ENCODE data around the gene SLC16A9.

SLC16A9 gene

GRCh38 chr10:59752278-59752940, 42.8 kb upstream of the SLC16A9 start:
- WGBS: 64% methylated on average over 2 of the region's 2 CpGs
- Histone ChIP-seq H3K9ac (ENCODE audit: low read length) (no peak overlapping the region), H2AK5ac (ENCODE audit: low read length, severe bottlenecking) (no peak overlapping the region), H3K4ac (ENCODE audit: low read depth in 1 of 2, low read length in 2 of 2) (no peak overlapping the region), H3K4me1 (ENCODE audit: control insufficient read depth, insufficient read depth, low read depth, low read length) (no peaks in the 10 kb centered on the region), H4K91ac (ENCODE audit: low read length) (no peak overlapping the region), H3K79me1 (replicated peaks; ENCODE audit: low read length, poor library complexity, severe bottlenecking) (no peaks in the 10 kb centered on the region), H3K14ac (ENCODE audit: low read length in 2 of 2) (no peak overlapping the region), H2BK15ac (ENCODE audit: low read depth, poor library complexity, severe bottlenecking) (no peak overlapping the region), H2BK5ac (ENCODE audit: low read depth, low read length, poor library complexity, severe bottlenecking) (no peak overlapping the region), H3K36me3 (ENCODE audit: control insufficient read depth in 1 of 2, insufficient read depth in 2 of 2, low read depth in 1 of 2, low read length in 2 of 2) (no peaks in the 10 kb centered on the region), H3K27me3 (ENCODE audit: control insufficient read depth in 1 of 2, insufficient read depth in 1 of 2, low read length in 2 of 2) (peaks cover 0 to 12% of the 10 kb centered on the region in 2 experiments), H2BK120ac (ENCODE audit: low read depth, low read length) (no peak overlapping the region), H3K4me3 (ENCODE audit: insufficient read depth in 1 of 2, low read depth in 1 of 2, low read length in 2 of 2) (no peak overlapping the region), H3K9me3 (ENCODE audit: control insufficient read depth, low read length) (no peaks in the 10 kb centered on the region), H3K18ac (ENCODE audit: low read depth in 1 of 2, low read length in 2 of 2) (no peak overlapping the region), H2BK12ac (ENCODE audit: low read length in 2 of 2) (no peak overlapping the region), H3K27ac (ENCODE audit: low read length, poor library complexity, severe bottlenecking) (no peak overlapping the region), H4K8ac (ENCODE audit: low read length) (no peak overlapping the region), H2AFZ (ENCODE audit: low read depth, low read length) (no peak overlapping the region), H3K23ac (ENCODE audit: low read length in 2 of 2) (no peak overlapping the region), H3K4me2 (ENCODE audit: low read length, poor library complexity, severe bottlenecking) (no peak overlapping the region)
- DNase-seq: no peak

- Histone ChIP-seq H3K4ac (ENCODE audit: low read depth in 1 of 2, low read length in 2 of 2) (no peak overlapping the region), H2BK120ac (ENCODE audit: low read depth, low read length) (no peak overlapping the region), H3K4me3 (ENCODE audit: insufficient read depth in 1 of 2, low read depth in 1 of 2, low read length in 2 of 2) (no peak overlapping the region), H3K9ac (ENCODE audit: low read length) (no peak overlapping the region), H4K91ac (ENCODE audit: low read length) (no peak overlapping the region), H3K18ac (ENCODE audit: low read depth in 1 of 2, low read length in 2 of 2) (no peak overlapping the region), H3K36me3 (ENCODE audit: control insufficient read depth in 1 of 2, insufficient read depth in 2 of 2, low read depth in 1 of 2, low read length in 2 of 2) (no peaks in the 10 kb centered on the region), H2BK15ac (ENCODE audit: low read depth, poor library complexity, severe bottlenecking) (no peak overlapping the region), H3K9me3 (ENCODE audit: control insufficient read depth, low read length) (no peaks in the 10 kb centered on the region), H2BK12ac (ENCODE audit: low read length in 2 of 2) (no peak overlapping the region), H3K4me2 (ENCODE audit: low read length, poor library complexity, severe bottlenecking) (no peak overlapping the region), H2AFZ (ENCODE audit: low read depth, low read length) (no peak overlapping the region), H3K79me1 (replicated peaks; ENCODE audit: low read length, poor library complexity, severe bottlenecking) (no peaks in the 10 kb centered on the region), H2AK5ac (ENCODE audit: low read length, severe bottlenecking) (no peak overlapping the region), H3K27ac (ENCODE audit: low read length, poor library complexity, severe bottlenecking) (no peak overlapping the region), H4K8ac (ENCODE audit: low read length) (no peak overlapping the region), H3K4me1 (ENCODE audit: control insufficient read depth, insufficient read depth, low read depth, low read length) (no peaks in the 10 kb centered on the region), H2BK5ac (ENCODE audit: low read depth, low read length, poor library complexity, severe bottlenecking) (no peak overlapping the region), H3K27me3 (ENCODE audit: control insufficient read depth in 1 of 2, insufficient read depth in 1 of 2, low read length in 2 of 2) (peaks cover 0 to 15% of the 10 kb centered on the region in 2 experiments), H3K14ac (ENCODE audit: low read length in 2 of 2) (no peak overlapping the region), H3K23ac (ENCODE audit: low read length in 2 of 2) (no peak overlapping the region)
- no peak for DNase-seq
- 84% methylated on average over 11 of the region's 12 CpGs for WGBS
Measured at GRCh38 chr10:59750155-59750945, 40.7 kb upstream of the SLC16A9 start.

GRCh38 chr10:59748834-59749233, 39.2 kb upstream of the SLC16A9 start:
- Histone ChIP-seq H3K4me3 (ENCODE audit: insufficient read depth in 1 of 2, low read depth in 1 of 2, low read length in 2 of 2) (no peak overlapping the region), H4K91ac (ENCODE audit: low read length) (no peak overlapping the region), H4K8ac (ENCODE audit: low read length) (no peak overlapping the region), H3K4ac (ENCODE audit: low read depth in 1 of 2, low read length in 2 of 2) (no peak overlapping the region), H3K23ac (ENCODE audit: low read length in 2 of 2) (no peak overlapping the region), H3K18ac (ENCODE audit: low read depth in 1 of 2, low read length in 2 of 2) (no peak overlapping the region), H2AK5ac (ENCODE audit: low read length, severe bottlenecking) (no peak overlapping the region), H3K27me3 (ENCODE audit: control insufficient read depth in 1 of 2, insufficient read depth in 1 of 2, low read length in 2 of 2) (peaks cover 0 to 15% of the 10 kb centered on the region in 2 experiments), H2BK120ac (ENCODE audit: low read depth, low read length) (no peak overlapping the region), H3K36me3 (ENCODE audit: control insufficient read depth in 1 of 2, insufficient read depth in 2 of 2, low read depth in 1 of 2, low read length in 2 of 2) (no peaks in the 10 kb centered on the region), H3K4me2 (ENCODE audit: low read length, poor library complexity, severe bottlenecking) (no peak overlapping the region), H2BK12ac (ENCODE audit: low read length in 2 of 2) (no peak overlapping the region), H2AFZ (ENCODE audit: low read depth, low read length) (no peak overlapping the region), H3K27ac (ENCODE audit: low read length, poor library complexity, severe bottlenecking) (no peak overlapping the region), H2BK15ac (ENCODE audit: low read depth, poor library complexity, severe bottlenecking) (no peak overlapping the region), H3K79me1 (replicated peaks; ENCODE audit: low read length, poor library complexity, severe bottlenecking) (no peaks in the 10 kb centered on the region), H3K4me1 (ENCODE audit: control insufficient read depth, insufficient read depth, low read depth, low read length) (no peaks in the 10 kb centered on the region), H3K9me3 (ENCODE audit: control insufficient read depth, low read length) (no peaks in the 10 kb centered on the region), H3K14ac (ENCODE audit: low read length in 2 of 2) (no peak overlapping the region), H2BK5ac (ENCODE audit: low read depth, low read length, poor library complexity, severe bottlenecking) (no peak overlapping the region), H3K9ac (ENCODE audit: low read length) (no peak overlapping the region)
- no peak for DNase-seq
- WGBS: 76% methylated on average over 1 of the region's 1 CpG

- DNase-seq: no peak
- Histone ChIP-seq H3K27me3 (ENCODE audit: control insufficient read depth in 1 of 2, insufficient read depth in 1 of 2, low read length in 2 of 2) (peaks cover 0 to 5% of the 10 kb centered on the region in 2 experiments), H2BK15ac (ENCODE audit: low read depth, poor library complexity, severe bottlenecking) (no peak overlapping the region), H3K23ac (ENCODE audit: low read length in 2 of 2) (no peak overlapping the region), H3K36me3 (ENCODE audit: control insufficient read depth in 1 of 2, insufficient read depth in 2 of 2, low read depth in 1 of 2, low read length in 2 of 2) (no peaks in the 10 kb centered on the region), H4K91ac (ENCODE audit: low read length) (no peak overlapping the region), H3K4me2 (ENCODE audit: low read length, poor library complexity, severe bottlenecking) (no peak overlapping the region), H2BK5ac (ENCODE audit: low read depth, low read length, poor library complexity, severe bottlenecking) (no peak overlapping the region), H3K18ac (ENCODE audit: low read depth in 1 of 2, low read length in 2 of 2) (no peak overlapping the region), H2BK120ac (ENCODE audit: low read depth, low read length) (no peak overlapping the region), H2AK5ac (ENCODE audit: low read length, severe bottlenecking) (no peak overlapping the region), H3K14ac (ENCODE audit: low read length in 2 of 2) (no peak overlapping the region), H2AFZ (ENCODE audit: low read depth, low read length) (no peak overlapping the region), H3K27ac (ENCODE audit: low read length, poor library complexity, severe bottlenecking) (no peak overlapping the region), H3K9ac (ENCODE audit: low read length) (no peak overlapping the region), H3K4me1 (ENCODE audit: control insufficient read depth, insufficient read depth, low read depth, low read length) (no peaks in the 10 kb centered on the region), H3K79me1 (replicated peaks; ENCODE audit: low read length, poor library complexity, severe bottlenecking) (no peaks in the 10 kb centered on the region), H2BK12ac (ENCODE audit: low read length in 2 of 2) (no peak overlapping the region), H3K4me3 (ENCODE audit: insufficient read depth in 1 of 2, low read depth in 1 of 2, low read length in 2 of 2) (no peak overlapping the region), H3K4ac (ENCODE audit: low read depth in 1 of 2, low read length in 2 of 2) (no peak overlapping the region), H3K9me3 (ENCODE audit: control insufficient read depth, low read length) (no peaks in the 10 kb centered on the region), H4K8ac (ENCODE audit: low read length) (no peak overlapping the region)
- 100% methylated on average over 1 of the region's 2 CpGs for WGBS
Measured at GRCh38 chr10:59745163-59745650, 35.6 kb upstream of the SLC16A9 start.

All from mesenchymal stem cell (in vitro differentiated cells and primary cell).